Aorta (tissue), 5 donors: Measurements from ENCODE around the gene SNRPD3. TPM values are rescaled to one million over a fixed set of nuclear protein-coding genes. Genes with fewer than 3 reads are reported as not detected.

Experiments used
- ATAC-seq: fragments of 200-7000 bp; cut with Tn5 transposase; one replicate; pipeline ENCODE4 v1.9.1; 2022; ENCODE audit warnings: moderate library complexity; ENCODE audit not compliant: low FRiP score
- DNase-seq, 2 donors: peaks; one replicate each; pipeline ENCODE4 v3.0.0-alpha.2; 2020
- H3K27ac ChIP-seq, 2 donors: one replicate each; pipeline ENCODE4 v1.5.1; 2013; ENCODE audit warnings: low read length in 2 of 2, mild to moderate bottlenecking in 2 of 2, moderate library complexity in 2 of 2, control low read depth in 1 of 2, inconsistent platforms in 1 of 2, low read depth in 1 of 2
- H3K27me3 ChIP-seq, 2 donors: one replicate each; pipeline ENCODE4 v1.6.1; 2013; ENCODE audit warnings: control low read depth in 1 of 2, low read length in 1 of 2, mild to moderate bottlenecking in 1 of 2, moderate library complexity in 1 of 2; ENCODE audit not compliant: insufficient read depth in 2 of 2, control insufficient read depth in 1 of 2
- H3K36me3 ChIP-seq, 2 donors: one replicate each; pipeline ENCODE4 v1.6.1; 2013; ENCODE audit warnings: control low read depth in 1 of 2, low read length in 1 of 2, mild to moderate bottlenecking in 1 of 2; ENCODE audit not compliant: insufficient read depth in 2 of 2, control insufficient read depth in 1 of 2
- H3K4me1 ChIP-seq, 2 donors: one replicate each; pipeline ENCODE4 v1.6.1; 2013; ENCODE audit warnings: low read length in 2 of 2, control low read depth in 1 of 2, mild to moderate bottlenecking in 1 of 2, moderate library complexity in 1 of 2; ENCODE audit not compliant: insufficient read depth in 2 of 2, control insufficient read depth in 1 of 2
- H3K4me3 ChIP-seq, 2 donors: one replicate each; pipeline ENCODE4 v1.5.1; 2013; ENCODE audit warnings: low read length in 2 of 2, control low read depth in 1 of 2, mild to moderate bottlenecking in 1 of 2
- H3K9me3 ChIP-seq: one replicate; pipeline ENCODE4 v1.6.1; 2013; ENCODE audit warnings: mild to moderate bottlenecking, low read length; ENCODE audit not compliant: control insufficient read depth
- WGBS, 2 donors: extraction: QIAGEN DNeasy Blood & Tissue Kit; methylation state at CpG; one replicate each; pipeline ENCODE4 v1.1.7; 2013; 5-methylcytosine and 5-hydroxymethylcytosine counted together
- intact Hi-C, 2 donors: fragments of 100-400 bp; cut with DNase I; formaldehyde crosslinking; loops; one replicate each; pipeline versions ENCODE4 v1.14.2 to v1.15.0; 2022
- polyA plus RNA-seq, 2 donors: library from polyadenylated mRNA; stranded (reverse); fragments of 200-250 nt; gene quantifications; one replicate each; pipeline ENCODE4 v1.2.3, GENCODE V29; 2013
- total RNA-seq, 2 donors: library from RNA; stranded (reverse); fragmentation: NEBNext Ultra II Directional; extraction: Animal tissue kit (Norgen Biotek cat#: 25700); gene quantifications; one replicate each; pipeline ENCODE4 v1.2.1, GENCODE V29; 2021
- donor health status: healthy with polysubstance abuse.
- donor health status: Bipolar disorder and iron deficiency.
- donor health status: DM: no; HTN: no; CAD: no.
- donor health status: DM: no; HTN: no; CAD: no.
- donor health status: DM: yes; HTN: yes; CAD: no.

The SNRPD3 gene
- total and polyA plus RNA-seq, 4 donors: 43.4 to 91.4 (median 60.0) TPM

- peaks cover 4 to 5% of the 10 kb centered on the region in 2 donors for H3K4me1 ChIP-seq
- no peak for ATAC-seq
Observed at GRCh38 chr22:24554313-24555164, 1.3 kb upstream of the SNRPD3 start, which contains the start of gene GUCD1. GUCD1 (minus strand) TSS chr22:24555138; CDS start chr22:24554991, 147 bp downstream.

GRCh38 chr22:24559471-24559870, 3.7 kb downstream of the SNRPD3 start:
- intact Hi-C loops: no loop called here
- no peak overlapping the region for H3K27ac ChIP-seq
- DNase-seq (peak in 1 of 2 donors; percentile 2), ATAC-seq (no peak)
- H3K9me3 ChIP-seq: no peaks in the 10 kb centered on the region
- peaks cover 0 to 3% of the 10 kb centered on the region in 2 donors for H3K36me3 ChIP-seq
- WGBS, 2 donors: 31 to 32% methylated on average over 4 of the region's 4 CpGs
- peaks cover 0 to 9% of the 10 kb centered on the region in 2 donors for H3K4me1 ChIP-seq
- H3K27me3 ChIP-seq: no peaks in the 10 kb centered on the region
- no peak overlapping the region for H3K4me3 ChIP-seq

More at GRCh38 chr22:24554313-24555164, 1.3 kb upstream of the SNRPD3 start, which contains the start of gene GUCD1:
- Histone ChIP-seq H3K27me3 (no peaks in the 10 kb centered on the region), H3K4me3 (peak within 1 kb of the TSS; percentile 72 to 83), H3K27ac (peak within 1 kb of the TSS; percentile 32 to 94), H3K36me3 (peaks cover 0 to 3% of the 10 kb centered on the region in 2 donors), H3K9me3 (no peaks in the 10 kb centered on the region)
- intact Hi-C loops: no loop called here
- WGBS, 2 donors: 0 to 1% methylated on average over 47 to 64 of the region's 64 CpGs
- DNase-seq: no peak

GRCh38 chr22:24563246-24563645, 7.4 kb downstream of the SNRPD3 start:
- WGBS, 2 donors: 91 to 92% methylated on average over 2 of the region's 2 CpGs
- H3K4me3 ChIP-seq: no peak overlapping the region
- intact Hi-C loops: no loop called here
- H3K36me3 ChIP-seq: peaks cover 0 to 3% of the 10 kb centered on the region in 2 donors
- ATAC-seq (no peak), DNase-seq (peak in 1 of 2 donors; percentile 7)
- no peaks in the 10 kb centered on the region for H3K9me3 ChIP-seq
- H3K27me3 ChIP-seq: no peaks in the 10 kb centered on the region
- no peak overlapping the region for H3K27ac ChIP-seq
- H3K4me1 ChIP-seq: peaks cover 0 to 5% of the 10 kb centered on the region in 2 donors

- no peak for ATAC-seq
- no peak overlapping the region for H3K27ac ChIP-seq
- 39 to 45% methylated on average over 2 of the region's 2 CpGs for WGBS, 2 donors
- peak; percentile 17 for DNase-seq
- intact Hi-C loops: no loop called here
- H3K27me3 ChIP-seq: no peaks in the 10 kb centered on the region
- H3K4me3 ChIP-seq: no peak overlapping the region
- no peaks in the 10 kb centered on the region for H3K9me3 ChIP-seq
- peaks cover 2 to 3% of the 10 kb centered on the region in 2 donors for H3K36me3 ChIP-seq
- H3K4me1 ChIP-seq: peaks cover 0 to 5% of the 10 kb centered on the region in 2 donors
Observed at GRCh38 chr22:24564376-24565058, 8.7 kb downstream of the SNRPD3 start.

- H3K36me3 ChIP-seq: peaks cover 2 to 3% of the 10 kb centered on the region in 2 donors
Observed at GRCh38 chr22:24565077-24565476, 9.3 kb downstream of the SNRPD3 start.

GRCh38 chr22:24566899-24567511, 11.2 kb downstream of the SNRPD3 start:
- H3K27ac ChIP-seq: no peak overlapping the region
- H3K9me3 ChIP-seq: no peaks in the 10 kb centered on the region
- 70 to 71% methylated on average over 8 of the region's 8 CpGs for WGBS, 2 donors
- no peaks in the 10 kb centered on the region for H3K27me3 ChIP-seq
- peaks cover 2 to 5% of the 10 kb centered on the region in 2 donors for H3K36me3 ChIP-seq
- H3K4me3 ChIP-seq: no peak overlapping the region
- intact Hi-C loops: no loop called here
- ATAC-seq (no peak), DNase-seq (peak; percentile 17 to 22)
- H3K4me1 ChIP-seq: peaks cover 0 to 5% of the 10 kb centered on the region in 2 donors

More at GRCh38 chr22:24565077-24565476, 9.3 kb downstream of the SNRPD3 start:
- Histone ChIP-seq H3K9me3 (no peaks in the 10 kb centered on the region), H3K4me3 (no peak overlapping the region), H3K4me1 (peaks cover 0 to 5% of the 10 kb centered on the region in 2 donors), H3K27ac (no peak overlapping the region), H3K27me3 (no peaks in the 10 kb centered on the region)
- ATAC-seq: no peak
- intact Hi-C loops: no loop called here
- WGBS, 2 donors: 86 to 89% methylated on average over 2 of the region's 2 CpGs
- peak; percentile 6 to 7 for DNase-seq

- WGBS, 2 donors: 84 to 86% methylated on average over 10 of the region's 10 CpGs
- Histone ChIP-seq H3K27ac (no peak overlapping the region), H3K4me3 (no peak overlapping the region), H3K4me1 (peaks cover 0 to 5% of the 10 kb centered on the region in 2 donors), H3K9me3 (no peaks in the 10 kb centered on the region), H3K36me3 (peaks cover 5% of the 10 kb centered on the region in 2 donors), H3K27me3 (no peaks in the 10 kb centered on the region)
- ATAC-seq (no peak), DNase-seq (peak; percentile 6 to 37)
- intact Hi-C loops: no loop called here
Observed at GRCh38 chr22:24567668-24568067, 11.9 kb downstream of the SNRPD3 start.

GRCh38 chr22:24571266-24571665, 15.5 kb downstream of the SNRPD3 start:
- Histone ChIP-seq H3K36me3 (peaks cover 5 to 7% of the 10 kb centered on the region in 2 donors), H3K27me3 (no peaks in the 10 kb centered on the region)
- peak in 1 of 2 donors; percentile 22 for DNase-seq

More at GRCh38 chr22:24571266-24571665, 15.5 kb downstream of the SNRPD3 start:
- 86 to 91% methylated on average over 7 of the region's 7 CpGs for WGBS, 2 donors
- Histone ChIP-seq H3K4me3 (no peak overlapping the region), H3K27ac (no peak overlapping the region), H3K9me3 (no peaks in the 10 kb centered on the region), H3K4me1 (no peaks in the 10 kb centered on the region)
- intact Hi-C loops: no loop called here
- ATAC-seq: no peak
